T-helper 2 cell treated with Interferon-gamma antibody and Interleukin-4, amounts not matched to agents 5 μg/mL and 100 μg/mL, for 36 hours (primary cell): ENCODE results near the gene NUP214.

Source experiments
- DNase-seq: peaks from one replicate; pipeline ENCODE4 v3.0.0; 2021; ENCODE audit warnings: low spot score
- H3K27ac Mint-ChIP-seq: one replicate; pipeline ENCODE4 v1.8.0; 2021; ENCODE audit warnings: mild to moderate bottlenecking, mixed read lengths
- H3K27me3 Mint-ChIP-seq: one replicate; pipeline ENCODE4 v1.8.0; 2021; ENCODE audit warnings: low read depth, mixed read lengths
- H3K36me3 Mint-ChIP-seq: one replicate; pipeline ENCODE4 v1.8.0; 2021; ENCODE audit warnings: low read depth, mixed read lengths
- H3K4me1 Mint-ChIP-seq: one replicate; pipeline ENCODE4 v1.8.0; 2021; ENCODE audit warnings: low read depth, mixed read lengths
- H3K4me3 Mint-ChIP-seq: one replicate; pipeline ENCODE4 v1.8.0; 2022; ENCODE audit warnings: mild to moderate bottlenecking, moderate library complexity, mixed read lengths
- H3K9me3 Mint-ChIP-seq: one replicate; pipeline ENCODE4 v1.8.0; 2021; ENCODE audit warnings: mixed read lengths

NUP214 gene

GRCh38 chr9:131117121-131117761, 8.1 kb upstream of the NUP214 start:
- Mint-ChIP-seq H3K4me1 (no peaks in the 10 kb centered on the region), H3K9me3 (no peaks in the 10 kb centered on the region), H3K27ac (no peak overlapping the region), H3K36me3 (no peaks in the 10 kb centered on the region), H3K27me3 (peaks cover 4% of the 10 kb centered on the region), H3K4me3 (no peak overlapping the region)
- no peak for DNase-seq

- H3K4me1 Mint-ChIP-seq = no peaks in the 10 kb centered on the region
- DNase-seq = no peak
- H3K36me3 Mint-ChIP-seq = no peaks in the 10 kb centered on the region
- H3K27me3 Mint-ChIP-seq = peaks cover 4% of the 10 kb centered on the region
- H3K27ac Mint-ChIP-seq = no peak overlapping the region
- H3K4me3 Mint-ChIP-seq = no peak overlapping the region
- H3K9me3 Mint-ChIP-seq = no peaks in the 10 kb centered on the region
Observed at GRCh38 chr9:131117762-131118145, 7.6 kb upstream of the NUP214 start.

- no peak overlapping the region for H3K27ac Mint-ChIP-seq
Observed at GRCh38 chr9:131119600-131119999, 5.8 kb upstream of the NUP214 start.

GRCh38 chr9:131120620-131121228, 4.7 kb upstream of the NUP214 start:
- no peaks in the 10 kb centered on the region for H3K9me3 Mint-ChIP-seq
- H3K4me3 Mint-ChIP-seq = no peak overlapping the region
- peaks cover 4% of the 10 kb centered on the region for H3K27me3 Mint-ChIP-seq
- no peaks in the 10 kb centered on the region for H3K36me3 Mint-ChIP-seq
- H3K27ac Mint-ChIP-seq = no peak overlapping the region
- DNase-seq = no peak
- H3K4me1 Mint-ChIP-seq = peaks cover 6% of the 10 kb centered on the region

More at GRCh38 chr9:131119600-131119999, 5.8 kb upstream of the NUP214 start:
- peaks cover 4% of the 10 kb centered on the region for H3K27me3 Mint-ChIP-seq
- DNase-seq = no peak
- H3K36me3 Mint-ChIP-seq = no peaks in the 10 kb centered on the region
- H3K4me3 Mint-ChIP-seq = no peak overlapping the region
- peaks cover under 1% of the 10 kb centered on the region for H3K4me1 Mint-ChIP-seq
- no peaks in the 10 kb centered on the region for H3K9me3 Mint-ChIP-seq

GRCh38 chr9:131121346-131121745, 4.0 kb upstream of the NUP214 start:
- H3K4me3 Mint-ChIP-seq = no peak overlapping the region

GRCh38 chr9:131122158-131122557, 3.2 kb upstream of the NUP214 start:
- Mint-ChIP-seq H3K4me1 (peaks cover 12% of the 10 kb centered on the region), H3K27ac (no peak overlapping the region), H3K36me3 (no peaks in the 10 kb centered on the region), H3K4me3 (no peak overlapping the region), H3K27me3 (peaks cover 4% of the 10 kb centered on the region), H3K9me3 (no peaks in the 10 kb centered on the region)
- no peak for DNase-seq

More at GRCh38 chr9:131121346-131121745, 4.0 kb upstream of the NUP214 start:
- H3K4me1 Mint-ChIP-seq = peaks cover 10% of the 10 kb centered on the region
- H3K27ac Mint-ChIP-seq = no peak overlapping the region
- H3K27me3 Mint-ChIP-seq = peaks cover 4% of the 10 kb centered on the region
- H3K36me3 Mint-ChIP-seq = no peaks in the 10 kb centered on the region
- DNase-seq = no peak
- H3K9me3 Mint-ChIP-seq = no peaks in the 10 kb centered on the region

GRCh38 chr9:131125038-131125287, 423 bp upstream of the NUP214 start:
- H3K4me1 Mint-ChIP-seq = peaks cover 23% of the 10 kb centered on the region
- peak overlapping the region; percentile 98 for H3K4me3 Mint-ChIP-seq
- DNase-seq = no peak
- peaks cover 2% of the 10 kb centered on the region for H3K27me3 Mint-ChIP-seq
- peak overlapping the region; percentile 99 for H3K27ac Mint-ChIP-seq
- H3K36me3 Mint-ChIP-seq = peaks cover 25% of the 10 kb centered on the region
- H3K9me3 Mint-ChIP-seq = no peaks in the 10 kb centered on the region

- Mint-ChIP-seq H3K9me3 (no peaks in the 10 kb centered on the region), H3K4me1 (peaks cover 23% of the 10 kb centered on the region), H3K27me3 (no peaks in the 10 kb centered on the region), H3K36me3 (peaks cover 31% of the 10 kb centered on the region), H3K27ac (peak overlapping the region; percentile 99), H3K4me3 (peak overlapping the region; percentile 98)
- DNase-seq = no peak
Observed at GRCh38 chr9:131126059-131126426, 657 bp downstream of the NUP214 start.

GRCh38 chr9:131129183-131129582, 3.8 kb downstream of the NUP214 start:
- Mint-ChIP-seq H3K27me3 (no peaks in the 10 kb centered on the region), H3K36me3 (peaks cover 52% of the 10 kb centered on the region), H3K9me3 (no peaks in the 10 kb centered on the region), H3K4me1 (peaks cover 23% of the 10 kb centered on the region), H3K4me3 (no peak overlapping the region), H3K27ac (no peak overlapping the region)
- no peak for DNase-seq

GRCh38 chr9:131138676-131139075, 13.3 kb downstream of the NUP214 start:
- H3K4me1 Mint-ChIP-seq = no peaks in the 10 kb centered on the region
- H3K4me3 Mint-ChIP-seq = no peak overlapping the region
- no peaks in the 10 kb centered on the region for H3K27me3 Mint-ChIP-seq
- no peaks in the 10 kb centered on the region for H3K9me3 Mint-ChIP-seq
- H3K36me3 Mint-ChIP-seq = peaks cover 53% of the 10 kb centered on the region
- no peak overlapping the region for H3K27ac Mint-ChIP-seq
- DNase-seq = no peak

- H3K4me3 Mint-ChIP-seq = no peak overlapping the region
- H3K36me3 Mint-ChIP-seq = peaks cover 54% of the 10 kb centered on the region
- no peaks in the 10 kb centered on the region for H3K4me1 Mint-ChIP-seq
- no peaks in the 10 kb centered on the region for H3K27me3 Mint-ChIP-seq
- DNase-seq = no peak
- H3K27ac Mint-ChIP-seq = no peak overlapping the region
- H3K9me3 Mint-ChIP-seq = no peaks in the 10 kb centered on the region
Observed at GRCh38 chr9:131140112-131140511, 14.7 kb downstream of the NUP214 start.

GRCh38 chr9:131140550-131140949, 15.2 kb downstream of the NUP214 start:
- H3K36me3 Mint-ChIP-seq = peaks cover 54% of the 10 kb centered on the region
- DNase-seq = no peak
- no peak overlapping the region for H3K4me3 Mint-ChIP-seq
- H3K27me3 Mint-ChIP-seq = no peaks in the 10 kb centered on the region
- H3K27ac Mint-ChIP-seq = no peak overlapping the region
- no peaks in the 10 kb centered on the region for H3K9me3 Mint-ChIP-seq
- H3K4me1 Mint-ChIP-seq = peaks cover under 1% of the 10 kb centered on the region

GRCh38 chr9:131142160-131142559, 16.8 kb downstream of the NUP214 start:
- H3K36me3 Mint-ChIP-seq = peaks cover 51% of the 10 kb centered on the region
- peaks cover 2% of the 10 kb centered on the region for H3K4me1 Mint-ChIP-seq
- no peak for DNase-seq
- no peaks in the 10 kb centered on the region for H3K27me3 Mint-ChIP-seq
- no peak overlapping the region for H3K27ac Mint-ChIP-seq
- H3K9me3 Mint-ChIP-seq = no peaks in the 10 kb centered on the region
- no peak overlapping the region for H3K4me3 Mint-ChIP-seq

GRCh38 chr9:131144201-131144600, 18.8 kb downstream of the NUP214 start:
- Mint-ChIP-seq H3K4me3 (no peak overlapping the region), H3K36me3 (peaks cover 55% of the 10 kb centered on the region), H3K4me1 (peaks cover 2% of the 10 kb centered on the region), H3K9me3 (no peaks in the 10 kb centered on the region), H3K27ac (no peak overlapping the region), H3K27me3 (no peaks in the 10 kb centered on the region)
- DNase-seq = no peak

- Mint-ChIP-seq H3K27ac (no peak overlapping the region), H3K4me3 (no peak overlapping the region), H3K27me3 (no peaks in the 10 kb centered on the region), H3K36me3 (peaks cover 60% of the 10 kb centered on the region), H3K9me3 (no peaks in the 10 kb centered on the region), H3K4me1 (peaks cover 2% of the 10 kb centered on the region)
- no peak for DNase-seq
Observed at GRCh38 chr9:131145245-131145644, 19.9 kb downstream of the NUP214 start.
